K562 (cell line): ENCODE data around the gene SSU72. TPM values are rescaled to one million over a fixed set of nuclear protein-coding genes. Genes with fewer than 3 reads are reported as not detected.
A peak's percentile ranks its signal among the peaks of the same experiment; 100 is the strongest.

Experiments
- ADNP ChIP-seq: fragments of 200-800 bp; sonication (Bioruptor generic); IDR thresholded peaks from 2 replicates; pipeline ENCODE4 v1.6.1; 2016; ENCODE audit warnings: missing genetic modification characterization, missing compliant biosample characterization
- CBX1 ChIP-seq: sonication (generic); IDR thresholded peaks from 2 replicates; pipeline ENCODE4 v1.6.1; 2016; ENCODE audit warnings: antibody characterized with exemption, low read depth, mild to moderate bottlenecking
- CREM ChIP-seq: IDR thresholded peaks from 2 replicates; pipeline ENCODE4 v1.6.1; 2014; ENCODE audit warnings: antibody characterized with exemption, low read depth
- MYC ChIP-seq, 2 experiments: fragments of 250-450 bp in 1 of 2; sonication (Bioruptor Pico) in 1 of 2; IDR thresholded peaks; 2 replicates each; pipeline versions ENCODE4 v1.5.1 to v1.6.1; 2012 to 2021; ENCODE audit warnings: low read depth in 2 of 2, borderline replicate concordance in 1 of 2, improper control_type of control experiment in 1 of 2, low read length in 1 of 2, mild to moderate bottlenecking in 1 of 2, moderate library complexity in 1 of 2
- NCOA6 ChIP-seq: fragments of 450-650 bp; IDR thresholded peaks from 2 replicates; pipeline ENCODE4 v1.6.1; 2017; ENCODE audit warnings: mild to moderate bottlenecking
- NFIC ChIP-seq: fragments of 450-650 bp; IDR thresholded peaks from 2 replicates; pipeline ENCODE4 v1.6.1; 2017; ENCODE audit warnings: mild to moderate bottlenecking, inconsistent platforms
- PHTF2 ChIP-seq: fragments of 250-450 bp; sonication (Bioruptor Pico); IDR thresholded peaks from 2 replicates; pipeline ENCODE4 v1.5.0; 2021; ENCODE audit warnings: mild to moderate bottlenecking
- POLR3A ChIP-seq: IDR thresholded peaks from 2 replicates; pipeline ENCODE4 v1.6.1; 2011; ENCODE audit warnings: borderline replicate concordance, mild to moderate bottlenecking, moderate library complexity; ENCODE audit not compliant: insufficient read length, insufficient read depth; ENCODE audit errors: extremely low read depth
- RNF2 ChIP-seq: sonication (generic); IDR thresholded peaks from 2 replicates; pipeline ENCODE4 v1.6.1; 2016
- SRSF3 ChIP-seq: fragments of 200-400 bp; formaldehyde crosslinking; IDR thresholded peaks from 2 replicates; pipeline ENCODE4 v1.6.1; 2016; ENCODE audit warnings: mild to moderate bottlenecking, low read length, moderate library complexity; ENCODE audit not compliant: insufficient read depth
- STAG1 ChIP-seq: sonication (generic); formaldehyde crosslinking; IDR thresholded peaks from 2 replicates; pipeline ENCODE4 v1.5.0; 2020; ENCODE audit warnings: missing genetic modification reagents, borderline replicate concordance
- TCF3 ChIP-seq: sonication (generic); formaldehyde crosslinking; IDR thresholded peaks from 2 replicates; pipeline ENCODE4 v1.4.0; 2020; ENCODE audit warnings: mild to moderate bottlenecking, missing genetic modification reagents
- TEAD4 ChIP-seq, 2 experiments: sonication (generic) in 1 of 2; formaldehyde crosslinking in 1 of 2; IDR thresholded peaks; 2 replicates each; pipeline versions ENCODE4 v1.6.1 to v1.8.0; 2012 to 2022; ENCODE audit warnings: borderline replicate concordance in 1 of 2, inconsistent platforms in 1 of 2, low read length in 1 of 2, mild to moderate bottlenecking in 1 of 2, missing genetic modification reagents in 1 of 2
- USF1 ChIP-seq: sonication (generic); formaldehyde crosslinking; IDR thresholded peaks from 2 replicates; pipeline ENCODE4 v1.9.0; 2022; ENCODE audit warnings: mild to moderate bottlenecking, missing genetic modification reagents
- ZBED1 ChIP-seq: IDR thresholded peaks from 2 replicates; pipeline ENCODE4 v1.6.1; 2014
- ZNF124 ChIP-seq: sonication (generic); formaldehyde crosslinking; IDR thresholded peaks from 2 replicates; pipeline ENCODE4 v1.8.1; 2022; ENCODE audit warnings: missing genetic modification reagents
- ZNF584 ChIP-seq: fragments of 200-800 bp; sonication (Bioruptor generic); IDR thresholded peaks from 2 replicates; pipeline ENCODE4 v1.6.1; 2016; ENCODE audit warnings: low read depth, mild to moderate bottlenecking, missing genetic modification characterization, missing compliant biosample characterization
- ZNF707 ChIP-seq: fragments of 250-450 bp; sonication (Bioruptor Pico); conservative IDR thresholded peaks from 2 replicates; pipeline ENCODE4 v1.8.0; 2022; ENCODE audit warnings: inconsistent platforms, mild to moderate bottlenecking, moderate library complexity
- polyA plus RNA-seq, 8 experiments: library from polyadenylated mRNA; depleted of rRNA in 4 of 8; stranded (reverse) in 5 of 8; unstranded in 3 of 8; fragments of >200 nt; fragmentation: Nextera tagmentation in 2 of 8; fragmentation: Illumina TruSeq in 1 of 8; extraction: Ambion mirVana in 2 of 8; extraction: Trizol in 1 of 8; gene quantifications; 2 replicates each; pipeline versions ENCODE4 v1.2.1 to v1.2.3, GENCODE V29; 2011 to 2014; ENCODE audit warnings: inconsistent platforms in 1 of 8, missing spikeins in 1 of 8
- total RNA-seq, 7 experiments: library from RNA; depleted of rRNA in 6 of 7; stranded (reverse); fragments of >200 nt in 6 of 7; fragmentation: Illumina TruSeq in 2 of 7; extraction: Trizol in 2 of 7; gene quantifications; 2 replicates each; pipeline versions ENCODE4 v1.2.1 to v1.2.3, GENCODE V29; 2011 to 2021; ENCODE audit warnings: low replicate concordance in 1 of 7
- TF ChIP-seq, protein P1 (sequence below): fragments of 200-400 bp; formaldehyde crosslinking; IDR thresholded peaks from 2 replicates; pipeline ENCODE4 v1.6.1; 2017; ENCODE audit warnings: mild to moderate bottlenecking, low read depth, low read length, moderate library complexity
- TF ChIP-seq, protein P2 (sequence below): sonication (generic); formaldehyde crosslinking; IDR thresholded peaks from 2 replicates; pipeline ENCODE4 v1.8.1; 2023; ENCODE audit warnings: mild to moderate bottlenecking, missing genetic modification reagents
- TF ChIP-seq, protein P3 (sequence below): sonication (generic); formaldehyde crosslinking; IDR thresholded peaks from 2 replicates; pipeline ENCODE4 v1.8.1; 2022; ENCODE audit warnings: missing genetic modification reagents

SSU72 gene
- total and polyA plus RNA-seq, 9 of the 15 experiments (the other 6 are each of a cell fraction or from before 2014, with no cell fraction given) = 70.8 to 201 (median 94.6) TPM

- TF ChIP-seq, protein P1, sequence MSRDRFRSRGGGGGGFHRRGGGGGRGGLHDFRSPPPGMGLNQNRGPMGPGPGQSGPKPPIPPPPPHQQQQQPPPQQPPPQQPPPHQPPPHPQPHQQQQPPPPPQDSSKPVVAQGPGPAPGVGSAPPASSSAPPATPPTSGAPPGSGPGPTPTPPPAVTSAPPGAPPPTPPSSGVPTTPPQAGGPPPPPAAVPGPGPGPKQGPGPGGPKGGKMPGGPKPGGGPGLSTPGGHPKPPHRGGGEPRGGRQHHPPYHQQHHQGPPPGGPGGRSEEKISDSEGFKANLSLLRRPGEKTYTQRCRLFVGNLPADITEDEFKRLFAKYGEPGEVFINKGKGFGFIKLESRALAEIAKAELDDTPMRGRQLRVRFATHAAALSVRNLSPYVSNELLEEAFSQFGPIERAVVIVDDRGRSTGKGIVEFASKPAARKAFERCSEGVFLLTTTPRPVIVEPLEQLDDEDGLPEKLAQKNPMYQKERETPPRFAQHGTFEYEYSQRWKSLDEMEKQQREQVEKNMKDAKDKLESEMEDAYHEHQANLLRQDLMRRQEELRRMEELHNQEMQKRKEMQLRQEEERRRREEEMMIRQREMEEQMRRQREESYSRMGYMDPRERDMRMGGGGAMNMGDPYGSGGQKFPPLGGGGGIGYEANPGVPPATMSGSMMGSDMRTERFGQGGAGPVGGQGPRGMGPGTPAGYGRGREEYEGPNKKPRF = no peak
- TF ChIP-seq ZNF707 (CRISPR knock-in tag) (no peak), ZNF584 (CRISPR knock-in tag) (no peak), TEAD4 (IDR thresholded peaks at IDR 0.05; ENCODE audit: low read length) (no peak), TEAD4 (CRISPR knock-in tag; IDR thresholded peaks at IDR 0.05; ENCODE audit: borderline replicate concordance) (peak; percentile 92; the same call in 1 of the 2 replicates), SRSF3 (no peak), STAG1 (peak; percentile 10; the same call in 1 of the 2 replicates), USF1 (no peak), PHTF2 (CRISPR knock-in tag) (no peak), NCOA6 (no peak), ZNF124 (CRISPR knock-in tag) (peak; percentile 75; the same call in 1 of the 2 replicates), MYC (IDR thresholded peaks at IDR 0.05; ENCODE audit: low read depth, low read length) (peak; percentile 84), MYC (CRISPR knock-in tag; IDR thresholded peaks at IDR 0.05; ENCODE audit: borderline replicate concordance, low read depth) (no peak), ZBED1 (no peak), POLR3A (no peak), TCF3 (CRISPR knock-in tag) (no peak), CREM (no peak), NFIC (no peak), RNF2 (no peak), ADNP (tag) (no peak), CBX1 (no peak)
- TF ChIP-seq, protein P2, sequence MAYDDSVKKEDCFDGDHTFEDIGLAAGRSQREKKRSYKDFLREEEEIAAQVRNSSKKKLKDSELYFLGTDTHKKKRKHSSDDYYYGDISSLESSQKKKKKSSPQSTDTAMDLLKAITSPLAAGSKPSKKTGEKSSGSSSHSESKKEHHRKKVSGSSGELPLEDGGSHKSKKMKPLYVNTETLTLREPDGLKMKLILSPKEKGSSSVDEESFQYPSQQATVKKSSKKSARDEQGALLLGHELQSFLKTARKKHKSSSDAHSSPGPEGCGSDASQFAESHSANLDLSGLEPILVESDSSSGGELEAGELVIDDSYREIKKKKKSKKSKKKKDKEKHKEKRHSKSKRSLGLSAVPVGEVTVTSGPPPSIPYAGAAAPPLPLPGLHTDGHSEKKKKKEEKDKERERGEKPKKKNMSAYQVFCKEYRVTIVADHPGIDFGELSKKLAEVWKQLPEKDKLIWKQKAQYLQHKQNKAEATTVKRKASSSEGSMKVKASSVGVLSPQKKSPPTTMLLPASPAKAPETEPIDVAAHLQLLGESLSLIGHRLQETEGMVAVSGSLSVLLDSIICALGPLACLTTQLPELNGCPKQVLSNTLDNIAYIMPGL (CRISPR knock-in tag) = no peak
- TF ChIP-seq, protein P3, sequence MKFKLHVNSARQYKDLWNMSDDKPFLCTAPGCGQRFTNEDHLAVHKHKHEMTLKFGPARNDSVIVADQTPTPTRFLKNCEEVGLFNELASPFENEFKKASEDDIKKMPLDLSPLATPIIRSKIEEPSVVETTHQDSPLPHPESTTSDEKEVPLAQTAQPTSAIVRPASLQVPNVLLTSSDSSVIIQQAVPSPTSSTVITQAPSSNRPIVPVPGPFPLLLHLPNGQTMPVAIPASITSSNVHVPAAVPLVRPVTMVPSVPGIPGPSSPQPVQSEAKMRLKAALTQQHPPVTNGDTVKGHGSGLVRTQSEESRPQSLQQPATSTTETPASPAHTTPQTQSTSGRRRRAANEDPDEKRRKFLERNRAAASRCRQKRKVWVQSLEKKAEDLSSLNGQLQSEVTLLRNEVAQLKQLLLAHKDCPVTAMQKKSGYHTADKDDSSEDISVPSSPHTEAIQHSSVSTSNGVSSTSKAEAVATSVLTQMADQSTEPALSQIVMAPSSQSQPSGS = peak; percentile 77; the same call in 1 of the 2 replicates
These were observed 24.6 kb upstream of the SSU72 start (continued) for GRCh38 chr1:1599030-1599934.
